SK-N-SH treated with all-trans-retinoic acid at 6 μM for 48 hours (cell line): ENCODE data around the gene OIT3.

Experiments used
- ATAC-seq: fragments of 200-7000 bp; cut with Tn5 transposase; 3 replicates; pipeline ENCODE4 v1.9.1; 2020; ENCODE audit warnings: mild to moderate bottlenecking, moderate library complexity
- ARNTL ChIP-seq: fragments of 450-650 bp; formaldehyde crosslinking; IDR thresholded peaks from 2 replicates; pipeline ENCODE4 v1.5.0; 2020; ENCODE audit warnings: low read depth, mild to moderate bottlenecking, moderate library complexity, borderline replicate concordance
- BACH2 ChIP-seq: fragments of 250-450 bp; sonication (Bioruptor Pico); IDR thresholded peaks from 2 replicates; pipeline ENCODE4 v1.9.0; 2021; ENCODE audit warnings: mild to moderate bottlenecking, borderline replicate concordance
- CSDC2 ChIP-seq: fragments of 250-450 bp; sonication (Bioruptor Pico); IDR thresholded peaks from 2 replicates; pipeline ENCODE4 v1.5.0; 2020; ENCODE audit warnings: mild to moderate bottlenecking, moderate library complexity
- ESRRG ChIP-seq: fragments of 250-450 bp; sonication (Bioruptor Pico); IDR thresholded peaks from 2 replicates; pipeline ENCODE4 v1.6.1; 2021; ENCODE audit warnings: mild to moderate bottlenecking
- GLIS3 ChIP-seq: fragments of 250-450 bp; sonication (Bioruptor Pico); IDR thresholded peaks from 2 replicates; pipeline ENCODE4 v1.5.0; 2020; ENCODE audit warnings: mild to moderate bottlenecking, moderate library complexity
- ISL1 ChIP-seq: fragments of 250-450 bp; sonication (Bioruptor Pico); IDR thresholded peaks from 2 replicates; pipeline ENCODE4 v2.1.2; 2022; ENCODE audit warnings: mild to moderate bottlenecking, moderate library complexity
- OSR1 ChIP-seq: fragments of 250-450 bp; sonication (Bioruptor Pico); IDR thresholded peaks from 2 replicates; pipeline ENCODE4 v1.8.0; 2022; ENCODE audit warnings: moderate library complexity, mild to moderate bottlenecking, inconsistent platforms
- PPARA ChIP-seq: fragments of 250-450 bp; sonication (Bioruptor Pico); IDR thresholded peaks from 2 replicates; pipeline ENCODE4 v1.5.0; 2020; ENCODE audit warnings: mild to moderate bottlenecking, borderline replicate concordance
- RARB ChIP-seq: fragments of 250-450 bp; sonication (Bioruptor Pico); IDR thresholded peaks from 2 replicates; pipeline ENCODE4 v1.8.0; 2021; ENCODE audit warnings: mild to moderate bottlenecking, moderate library complexity
- SNAI2 ChIP-seq: fragments of 250-450 bp; sonication (Bioruptor Pico); IDR thresholded peaks from 2 replicates; pipeline ENCODE4 v1.5.0; 2020; ENCODE audit warnings: mild to moderate bottlenecking, moderate library complexity
- TCF4 ChIP-seq: fragments of 250-450 bp; sonication (Bioruptor Pico); IDR thresholded peaks from 2 replicates; pipeline ENCODE4 v1.8.0; 2021; ENCODE audit warnings: mild to moderate bottlenecking, moderate library complexity, borderline replicate concordance
- TOX ChIP-seq: fragments of 250-450 bp; sonication (Bioruptor Pico); IDR thresholded peaks from 2 replicates; pipeline ENCODE4 v1.8.0; 2021; ENCODE audit warnings: mild to moderate bottlenecking, moderate library complexity, borderline replicate concordance
- ZC3H10 ChIP-seq: fragments of 250-450 bp; sonication (Bioruptor Pico); IDR thresholded peaks from 2 replicates; pipeline ENCODE4 v1.5.1; 2021; ENCODE audit warnings: mild to moderate bottlenecking, moderate library complexity
- ZFP3 ChIP-seq: fragments of 250-450 bp; sonication (Bioruptor Pico); IDR thresholded peaks from 2 replicates; pipeline ENCODE4 v1.5.0; 2020; ENCODE audit warnings: mild to moderate bottlenecking, moderate library complexity
- ZNF565 ChIP-seq: fragments of 450-650 bp; formaldehyde crosslinking; conservative IDR thresholded peaks from 2 replicates; pipeline ENCODE4 v1.5.0; 2020; ENCODE audit warnings: low read depth, mild to moderate bottlenecking, moderate library complexity
- ZNF70 ChIP-seq: fragments of 450-650 bp; formaldehyde crosslinking; IDR thresholded peaks from 2 replicates; pipeline ENCODE4 v1.5.0; 2020; ENCODE audit warnings: mild to moderate bottlenecking, moderate library complexity
- ZNF8 ChIP-seq: fragments of 450-650 bp; formaldehyde crosslinking; IDR thresholded peaks from 2 replicates; pipeline ENCODE4 v1.5.0; 2020; ENCODE audit warnings: mild to moderate bottlenecking, moderate library complexity
- TF ChIP-seq, protein P1 (sequence below): fragments of 250-450 bp; sonication (Bioruptor Pico); IDR thresholded peaks from 2 replicates; pipeline ENCODE4 v1.5.1; 2021; ENCODE audit warnings: mild to moderate bottlenecking, moderate library complexity
- TF ChIP-seq, protein P2 (sequence below): fragments of 250-450 bp; sonication (Bioruptor Pico); IDR thresholded peaks from 2 replicates; pipeline ENCODE4 v1.5.1; 2020; ENCODE audit warnings: low read depth, mild to moderate bottlenecking, moderate library complexity
- TF ChIP-seq, protein P3 (sequence below): fragments of 250-450 bp; sonication (Bioruptor Pico); IDR thresholded peaks from 2 replicates; pipeline ENCODE4 v1.8.0; 2021; ENCODE audit warnings: low read depth, mild to moderate bottlenecking, moderate library complexity, borderline replicate concordance
- TF ChIP-seq, protein P4 (sequence below): fragments of 250-450 bp; sonication (Bioruptor Pico); IDR thresholded peaks from 2 replicates; pipeline ENCODE4 v1.5.0; 2020; ENCODE audit warnings: mild to moderate bottlenecking, moderate library complexity

The OIT3 gene

DNA sequence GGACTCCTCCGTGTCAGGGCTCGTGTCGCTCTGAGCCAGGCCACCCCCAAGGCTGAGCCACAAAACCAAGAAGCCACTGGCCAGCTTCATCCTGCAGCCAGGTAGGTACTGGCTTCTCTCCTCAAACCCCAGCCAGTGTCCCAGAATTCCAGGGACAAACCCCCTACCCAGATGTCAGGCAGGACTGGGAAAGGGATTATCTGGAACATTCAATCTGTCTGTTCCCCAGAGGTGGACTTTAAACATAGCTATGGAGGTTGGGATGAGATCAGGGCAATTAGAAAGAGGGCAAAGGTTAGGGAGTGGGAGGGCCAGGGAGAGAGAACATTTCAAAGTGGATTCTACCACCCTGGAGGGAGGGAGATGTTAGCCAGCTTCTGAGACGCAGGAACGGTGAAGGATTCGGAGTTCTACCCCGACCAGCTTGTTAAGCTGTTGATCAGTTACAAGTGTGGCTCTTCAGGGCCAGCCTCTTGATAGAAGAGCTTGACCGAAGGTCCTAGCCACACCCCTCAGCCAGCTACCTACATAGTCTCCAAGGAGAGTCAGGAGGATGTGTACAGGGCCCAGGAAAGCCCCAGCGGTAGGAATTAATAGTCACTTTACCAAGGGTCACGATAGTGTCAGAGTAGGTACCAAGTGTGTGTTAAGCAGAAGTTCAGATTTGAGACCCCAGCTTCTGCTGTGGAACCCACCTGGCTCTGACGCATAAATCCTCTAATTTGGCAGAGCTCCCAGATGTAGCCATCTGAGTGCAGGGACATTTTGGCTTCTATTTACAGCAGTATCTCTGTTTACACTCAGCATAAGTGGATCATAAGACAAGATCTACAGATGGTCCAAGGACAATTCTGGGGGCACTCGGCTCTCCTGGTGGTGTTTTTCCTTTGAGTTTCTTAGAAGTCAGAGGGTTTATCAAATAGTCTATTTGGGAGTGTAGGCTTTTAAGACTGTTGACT is 61.3 kb downstream of the OIT3 start, which contains the start of gene PLA2G12B:
TSS of gene PLA2G12B (minus strand) at position 211 of the 959 bp plus-strand sequence. CDS start at position 90, 121 bp downstream.
- no peak for TF ChIP-seq SNAI2 (CRISPR knock-in tag)
- TF ChIP-seq ZNF8 = no peak
- TF ChIP-seq, protein P1, sequence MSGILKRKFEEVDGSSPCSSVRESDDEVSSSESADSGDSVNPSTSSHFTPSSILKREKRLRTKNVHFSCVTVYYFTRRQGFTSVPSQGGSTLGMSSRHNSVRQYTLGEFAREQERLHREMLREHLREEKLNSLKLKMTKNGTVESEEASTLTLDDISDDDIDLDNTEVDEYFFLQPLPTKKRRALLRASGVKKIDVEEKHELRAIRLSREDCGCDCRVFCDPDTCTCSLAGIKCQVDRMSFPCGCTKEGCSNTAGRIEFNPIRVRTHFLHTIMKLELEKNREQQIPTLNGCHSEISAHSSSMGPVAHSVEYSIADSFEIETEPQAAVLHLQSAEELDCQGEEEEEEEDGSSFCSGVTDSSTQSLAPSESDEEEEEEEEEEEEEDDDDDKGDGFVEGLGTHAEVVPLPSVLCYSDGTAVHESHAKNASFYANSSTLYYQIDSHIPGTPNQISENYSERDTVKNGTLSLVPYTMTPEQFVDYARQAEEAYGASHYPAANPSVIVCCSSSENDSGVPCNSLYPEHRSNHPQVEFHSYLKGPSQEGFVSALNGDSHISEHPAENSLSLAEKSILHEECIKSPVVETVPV (CRISPR knock-in tag) = no peak
- TF ChIP-seq ESRRG (CRISPR knock-in tag) = no peak
- TF ChIP-seq GLIS3 (CRISPR knock-in tag) = no peak
- TF ChIP-seq TCF4 (CRISPR knock-in tag) = 0 out of 2 replicates have a peak, but pooled peaks have one; percentile 37
- no peak for ATAC-seq

DNA sequence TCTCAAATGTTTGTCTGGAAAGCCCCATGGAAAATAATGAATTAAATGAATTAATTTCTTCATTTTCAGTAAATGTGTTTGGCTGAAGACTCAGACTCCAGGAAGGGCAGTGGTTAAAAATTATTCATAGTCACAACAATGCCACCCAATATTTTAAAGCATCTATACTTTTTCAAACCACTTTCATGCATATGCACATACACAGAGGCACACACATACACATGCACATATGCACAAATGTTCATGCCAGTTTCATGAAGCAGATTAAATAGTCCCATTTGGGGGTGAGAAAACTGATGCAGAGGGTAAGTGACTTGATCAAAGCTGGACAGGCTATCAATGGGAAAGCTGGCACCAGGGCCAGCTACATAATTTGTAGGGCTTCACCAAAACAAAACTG is 62.5 kb downstream of the OIT3 start:
- no peak for ATAC-seq
- TF ChIP-seq CSDC2 (no peak), SNAI2 (CRISPR knock-in tag) (no peak), ZC3H10 (CRISPR knock-in tag) (no peak), ESRRG (CRISPR knock-in tag) (no peak), PPARA (CRISPR knock-in tag) (no peak)
- TF ChIP-seq, protein P1 (CRISPR knock-in tag) = no peak

DNA sequence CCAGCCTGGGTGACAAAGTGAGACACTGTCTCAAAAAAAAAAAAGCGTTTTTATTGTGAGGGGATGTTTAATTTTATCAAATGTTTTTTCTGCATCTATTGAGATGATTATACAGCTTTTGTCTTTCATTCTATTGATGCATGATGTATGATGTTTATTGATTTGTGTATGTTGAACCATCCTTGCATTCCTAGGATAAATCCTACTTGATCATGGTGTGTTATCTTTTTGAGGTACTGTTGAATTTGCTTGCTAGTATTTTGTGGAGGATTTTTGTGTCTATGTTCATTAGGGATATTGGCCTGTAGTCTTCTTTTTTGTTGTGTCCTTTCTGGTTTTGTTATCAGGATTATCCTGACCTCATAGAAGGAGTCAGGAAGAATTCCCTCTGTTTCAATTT is 83.3 kb downstream of the OIT3 start:
- ATAC-seq = no peak
- TF ChIP-seq, protein P2, sequence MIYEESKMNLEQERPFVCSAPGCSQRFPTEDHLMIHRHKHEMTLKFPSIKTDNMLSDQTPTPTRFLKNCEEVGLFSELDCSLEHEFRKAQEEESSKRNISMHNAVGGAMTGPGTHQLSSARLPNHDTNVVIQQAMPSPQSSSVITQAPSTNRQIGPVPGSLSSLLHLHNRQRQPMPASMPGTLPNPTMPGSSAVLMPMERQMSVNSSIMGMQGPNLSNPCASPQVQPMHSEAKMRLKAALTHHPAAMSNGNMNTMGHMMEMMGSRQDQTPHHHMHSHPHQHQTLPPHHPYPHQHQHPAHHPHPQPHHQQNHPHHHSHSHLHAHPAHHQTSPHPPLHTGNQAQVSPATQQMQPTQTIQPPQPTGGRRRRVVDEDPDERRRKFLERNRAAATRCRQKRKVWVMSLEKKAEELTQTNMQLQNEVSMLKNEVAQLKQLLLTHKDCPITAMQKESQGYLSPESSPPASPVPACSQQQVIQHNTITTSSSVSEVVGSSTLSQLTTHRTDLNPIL (CRISPR knock-in tag) = no peak
- TF ChIP-seq, protein P1 (CRISPR knock-in tag) = no peak
- TF ChIP-seq PPARA (CRISPR knock-in tag) (no peak), CSDC2 (no peak), ZFP3 (CRISPR knock-in tag) (no peak), ZNF565 (CRISPR knock-in tag) (no peak), BACH2 (CRISPR knock-in tag) (no peak)
- TF ChIP-seq, all 23 proteins: peak for 0

GRCh38 chr10:72979709-72980108 is 86.2 kb downstream of the OIT3 start:
- TF ChIP-seq ARNTL (CRISPR knock-in tag) (no peak), CSDC2 (no peak), ZC3H10 (CRISPR knock-in tag) (no peak), TCF4 (CRISPR knock-in tag) (no peak), RARB (no peak), ZNF565 (CRISPR knock-in tag) (no peak), BACH2 (CRISPR knock-in tag) (no peak), TOX (no peak), OSR1 (CRISPR knock-in tag) (no peak), SNAI2 (CRISPR knock-in tag) (no peak), ZNF70 (CRISPR knock-in tag) (no peak), ZFP3 (CRISPR knock-in tag) (no peak), ZNF8 (no peak), ISL1 (CRISPR knock-in tag) (no peak), PPARA (CRISPR knock-in tag) (no peak), GLIS3 (CRISPR knock-in tag) (no peak)
- TF ChIP-seq, protein P3, sequence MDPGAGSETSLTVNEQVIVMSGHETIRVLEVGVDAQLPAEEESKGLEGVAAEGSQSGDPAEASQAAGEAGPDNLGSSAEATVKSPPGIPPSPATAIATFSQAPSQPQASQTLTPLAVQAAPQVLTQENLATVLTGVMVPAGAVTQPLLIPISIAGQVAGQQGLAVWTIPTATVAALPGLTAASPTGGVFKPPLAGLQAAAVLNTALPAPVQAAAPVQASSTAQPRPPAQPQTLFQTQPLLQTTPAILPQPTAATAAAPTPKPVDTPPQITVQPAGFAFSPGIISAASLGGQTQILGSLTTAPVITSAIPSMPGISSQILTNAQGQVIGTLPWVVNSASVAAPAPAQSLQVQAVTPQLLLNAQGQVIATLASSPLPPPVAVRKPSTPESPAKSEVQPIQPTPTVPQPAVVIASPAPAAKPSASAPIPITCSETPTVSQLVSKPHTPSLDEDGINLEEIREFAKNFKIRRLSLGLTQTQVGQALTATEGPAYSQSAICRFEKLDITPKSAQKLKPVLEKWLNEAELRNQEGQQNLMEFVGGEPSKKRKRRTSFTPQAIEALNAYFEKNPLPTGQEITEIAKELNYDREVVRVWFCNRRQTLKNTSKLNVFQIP = no peak
- TF ChIP-seq, protein P4, sequence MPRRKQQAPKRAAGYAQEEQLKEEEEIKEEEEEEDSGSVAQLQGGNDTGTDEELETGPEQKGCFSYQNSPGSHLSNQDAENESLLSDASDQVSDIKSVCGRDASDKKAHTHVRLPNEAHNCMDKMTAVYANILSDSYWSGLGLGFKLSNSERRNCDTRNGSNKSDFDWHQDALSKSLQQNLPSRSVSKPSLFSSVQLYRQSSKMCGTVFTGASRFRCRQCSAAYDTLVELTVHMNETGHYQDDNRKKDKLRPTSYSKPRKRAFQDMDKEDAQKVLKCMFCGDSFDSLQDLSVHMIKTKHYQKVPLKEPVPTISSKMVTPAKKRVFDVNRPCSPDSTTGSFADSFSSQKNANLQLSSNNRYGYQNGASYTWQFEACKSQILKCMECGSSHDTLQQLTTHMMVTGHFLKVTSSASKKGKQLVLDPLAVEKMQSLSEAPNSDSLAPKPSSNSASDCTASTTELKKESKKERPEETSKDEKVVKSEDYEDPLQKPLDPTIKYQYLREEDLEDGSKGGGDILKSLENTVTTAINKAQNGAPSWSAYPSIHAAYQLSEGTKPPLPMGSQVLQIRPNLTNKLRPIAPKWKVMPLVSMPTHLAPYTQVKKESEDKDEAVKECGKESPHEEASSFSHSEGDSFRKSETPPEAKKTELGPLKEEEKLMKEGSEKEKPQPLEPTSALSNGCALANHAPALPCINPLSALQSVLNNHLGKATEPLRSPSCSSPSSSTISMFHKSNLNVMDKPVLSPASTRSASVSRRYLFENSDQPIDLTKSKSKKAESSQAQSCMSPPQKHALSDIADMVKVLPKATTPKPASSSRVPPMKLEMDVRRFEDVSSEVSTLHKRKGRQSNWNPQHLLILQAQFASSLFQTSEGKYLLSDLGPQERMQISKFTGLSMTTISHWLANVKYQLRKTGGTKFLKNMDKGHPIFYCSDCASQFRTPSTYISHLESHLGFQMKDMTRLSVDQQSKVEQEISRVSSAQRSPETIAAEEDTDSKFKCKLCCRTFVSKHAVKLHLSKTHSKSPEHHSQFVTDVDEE (CRISPR knock-in tag) = no peak
- TF ChIP-seq, protein P1 (CRISPR knock-in tag) = no peak
- ATAC-seq = no peak
